HG02852 (cell line): ENCODE data around the gene PCGF2.

ENCODE experiments used
- ATAC-seq: cut with Tn5 transposase; IDR thresholded peaks from one replicate; pipeline ENCODE4 v1.9.1; 2021; ENCODE audit warnings: mild to moderate bottlenecking, moderate library complexity; ENCODE audit not compliant: unreplicated experiment

The PCGF2 gene

DNA sequence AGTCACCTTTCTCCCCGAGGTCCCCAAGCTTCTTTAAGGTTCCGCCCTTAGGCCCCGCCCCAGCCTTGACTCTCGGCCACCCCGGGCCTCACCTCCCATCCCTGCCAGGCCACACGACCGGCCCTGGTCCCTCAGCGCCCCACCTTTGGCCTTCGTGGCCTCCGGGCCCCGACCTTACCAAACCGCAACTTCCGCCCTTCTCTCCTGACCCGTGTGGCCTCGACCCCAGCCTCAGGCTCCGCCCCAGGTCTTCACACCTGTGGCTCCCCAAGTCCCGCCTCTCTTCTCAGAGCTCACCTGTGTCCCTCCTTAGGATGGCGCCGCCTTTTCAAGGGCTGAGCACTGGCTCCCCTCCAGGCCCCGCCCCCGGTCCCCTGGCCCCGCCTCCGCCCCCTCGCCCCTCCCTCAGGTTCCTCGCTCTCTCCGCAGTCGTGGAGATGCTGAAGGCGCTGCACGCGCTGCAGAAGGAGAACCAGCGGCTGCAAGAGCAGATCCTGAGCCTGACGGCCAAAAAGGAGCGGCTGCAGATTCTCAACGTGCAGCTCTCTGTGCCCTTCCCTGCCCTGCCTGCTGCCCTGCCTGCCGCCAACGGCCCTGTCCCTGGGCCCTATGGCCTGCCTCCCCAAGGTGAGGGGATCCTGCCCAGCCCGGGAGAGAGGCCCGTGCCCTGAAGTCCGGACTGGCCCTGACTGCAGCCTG is 28.0 kb downstream of the PCGF2 start:
- ATAC-seq: no peak

GRCh38 chr17:38719289-38719942 is 28.7 kb downstream of the PCGF2 start:
- no peak for ATAC-seq

- no peak for ATAC-seq
Observed at GRCh38 chr17:38717139-38717745, 30.9 kb downstream of the PCGF2 start.

DNA sequence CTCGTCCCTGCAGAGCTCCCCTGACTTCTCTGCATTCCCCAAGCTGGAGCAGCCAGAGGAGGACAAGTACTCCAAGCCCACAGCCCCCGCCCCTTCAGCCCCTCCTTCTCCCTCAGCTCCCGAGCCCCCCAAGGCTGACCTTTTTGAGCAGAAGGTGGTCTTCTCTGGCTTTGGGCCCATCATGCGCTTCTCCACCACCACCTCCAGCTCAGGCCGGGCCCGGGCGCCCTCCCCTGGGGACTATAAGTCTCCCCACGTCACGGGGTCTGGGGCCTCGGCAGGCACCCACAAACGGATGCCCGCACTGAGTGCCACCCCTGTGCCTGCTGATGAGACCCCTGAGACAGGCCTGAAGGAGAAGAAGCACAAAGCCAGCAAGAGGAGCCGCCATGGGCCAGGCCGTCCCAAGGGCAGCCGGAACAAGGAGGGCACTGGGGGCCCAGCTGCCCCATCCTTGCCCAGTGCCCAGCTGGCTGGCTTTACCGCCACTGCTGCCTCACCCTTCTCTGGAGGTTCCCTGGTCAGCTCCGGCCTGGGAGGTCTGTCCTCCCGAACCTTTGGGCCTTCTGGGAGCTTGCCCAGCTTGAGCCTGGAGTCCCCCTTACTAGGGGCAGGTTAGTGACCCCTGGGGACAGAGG is 31.6 kb downstream of the PCGF2 start:
- no peak for ATAC-seq

- ATAC-seq: no peak
Observed at GRCh38 chr17:38715216-38715943, 32.8 kb downstream of the PCGF2 start.

GRCh38 chr17:38713456-38714075 is 34.6 kb downstream of the PCGF2 start:
- ATAC-seq: no peak

- no peak for ATAC-seq
Observed at GRCh38 chr17:38712593-38712992, 35.5 kb downstream of the PCGF2 start.

DNA sequence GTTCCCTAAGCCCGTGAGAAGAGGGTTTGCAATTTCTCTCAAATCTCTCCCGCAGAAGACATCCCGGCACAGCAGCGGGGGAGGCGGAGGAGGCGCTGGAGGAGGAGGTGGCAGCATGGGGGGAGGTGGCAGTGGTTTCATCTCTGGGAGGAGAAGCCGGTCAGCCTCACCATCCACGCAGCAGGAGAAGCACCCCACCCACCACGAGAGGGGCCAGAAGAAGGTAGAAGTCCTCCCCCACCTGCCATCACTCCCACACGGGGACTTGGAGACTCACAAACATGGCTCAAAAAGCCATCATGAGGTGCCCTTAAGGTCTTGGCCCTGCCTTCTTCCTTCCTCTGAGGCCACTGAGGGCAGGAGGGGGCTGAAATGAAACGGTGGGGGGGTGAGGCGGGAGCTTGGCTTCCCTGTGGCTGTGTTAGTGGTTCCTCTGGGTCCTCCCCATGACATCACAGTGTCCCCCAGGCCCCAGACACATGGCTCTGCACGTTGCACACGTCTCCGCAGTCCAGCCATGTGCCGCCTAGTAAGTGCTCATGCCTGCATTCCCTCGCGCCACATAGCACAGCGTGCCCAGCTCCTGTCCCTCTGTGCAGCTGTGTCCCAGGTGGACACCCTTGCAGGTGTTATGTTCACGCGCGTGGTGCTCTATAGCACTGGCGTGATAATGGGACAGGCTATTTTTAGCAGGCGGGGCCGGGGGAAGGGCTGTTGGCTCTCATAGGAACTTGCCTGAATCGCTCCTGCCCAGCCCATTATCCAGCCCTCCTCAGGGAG is 36.2 kb downstream of the PCGF2 start:
- ATAC-seq: no peak

GRCh38 chr17:38710985-38711384 is 37.2 kb downstream of the PCGF2 start:
- no peak for ATAC-seq

- no peak for ATAC-seq
Observed at GRCh38 chr17:38710604-38710962, 37.6 kb downstream of the PCGF2 start.

GRCh38 chr17:38709864-38710603 is 38.1 kb downstream of the PCGF2 start:
- no peak for ATAC-seq

DNA sequence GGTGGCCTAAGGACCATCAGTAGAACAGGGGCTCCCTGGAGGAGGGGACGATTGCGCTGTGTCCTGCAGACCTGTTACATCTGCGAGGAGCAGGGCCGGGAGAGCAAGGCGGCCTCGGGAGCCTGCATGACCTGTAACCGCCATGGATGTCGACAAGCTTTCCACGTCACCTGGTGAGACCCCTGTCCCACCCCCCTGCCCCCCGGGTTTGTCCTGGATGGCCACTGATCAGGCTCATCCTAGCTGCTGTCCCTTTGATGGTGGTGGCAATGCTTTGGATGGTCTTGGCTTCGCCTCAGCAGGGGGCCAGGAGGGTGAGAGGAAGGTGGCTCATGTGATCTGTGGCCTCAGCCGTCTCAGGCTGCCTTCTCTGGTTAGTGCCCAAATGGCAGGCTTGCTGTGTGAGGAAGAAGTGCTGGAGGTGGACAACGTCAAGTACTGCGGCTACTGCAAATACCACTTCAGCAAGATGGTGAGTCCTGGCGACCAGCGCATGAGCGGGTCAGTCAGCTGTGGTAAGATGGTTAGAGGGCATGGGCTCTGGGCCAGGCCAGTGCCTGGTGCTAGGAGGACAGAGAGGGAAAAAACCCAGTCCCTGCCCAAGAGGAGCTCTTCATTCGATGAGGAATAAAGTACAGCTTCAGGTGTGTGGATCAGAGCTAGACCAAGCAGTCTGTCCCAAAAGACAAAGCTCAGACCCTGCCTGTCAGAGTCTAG is 38.9 kb downstream of the PCGF2 start:
- no peak for ATAC-seq

DNA sequence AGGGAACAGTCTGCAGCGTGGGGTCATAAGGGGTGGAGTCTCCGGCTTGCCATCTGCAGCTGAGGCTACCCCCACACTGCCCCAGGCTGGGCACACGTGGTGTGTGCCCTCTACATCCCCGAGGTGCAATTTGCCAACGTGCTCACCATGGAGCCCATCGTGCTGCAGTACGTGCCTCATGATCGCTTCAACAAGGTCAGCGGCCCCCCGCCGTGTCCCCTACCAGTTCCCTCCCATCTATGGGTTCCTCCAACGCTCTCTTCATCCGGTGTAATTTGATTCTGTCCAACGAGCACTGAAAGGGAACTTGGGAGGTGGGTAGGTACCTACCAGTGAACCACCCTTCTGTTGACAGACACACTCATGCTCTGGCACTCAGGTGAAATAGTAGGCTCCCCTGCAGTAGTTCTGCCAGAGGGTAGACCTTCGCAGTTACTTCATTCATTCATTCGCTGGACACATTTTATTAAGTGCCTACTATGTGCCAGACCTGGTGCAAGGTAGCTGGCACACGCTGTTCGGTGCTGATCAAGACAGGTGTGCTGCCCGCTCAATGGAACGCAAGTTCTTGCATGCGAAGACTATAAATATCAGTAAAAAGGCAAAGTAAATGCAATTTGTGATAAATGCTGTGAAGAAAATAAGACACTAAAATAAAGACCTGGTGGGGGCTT is 40.3 kb downstream of the PCGF2 start:
- ATAC-seq: no peak

- ATAC-seq: no peak
Observed at GRCh38 chr17:38706505-38707216, 41.5 kb downstream of the PCGF2 start.

DNA sequence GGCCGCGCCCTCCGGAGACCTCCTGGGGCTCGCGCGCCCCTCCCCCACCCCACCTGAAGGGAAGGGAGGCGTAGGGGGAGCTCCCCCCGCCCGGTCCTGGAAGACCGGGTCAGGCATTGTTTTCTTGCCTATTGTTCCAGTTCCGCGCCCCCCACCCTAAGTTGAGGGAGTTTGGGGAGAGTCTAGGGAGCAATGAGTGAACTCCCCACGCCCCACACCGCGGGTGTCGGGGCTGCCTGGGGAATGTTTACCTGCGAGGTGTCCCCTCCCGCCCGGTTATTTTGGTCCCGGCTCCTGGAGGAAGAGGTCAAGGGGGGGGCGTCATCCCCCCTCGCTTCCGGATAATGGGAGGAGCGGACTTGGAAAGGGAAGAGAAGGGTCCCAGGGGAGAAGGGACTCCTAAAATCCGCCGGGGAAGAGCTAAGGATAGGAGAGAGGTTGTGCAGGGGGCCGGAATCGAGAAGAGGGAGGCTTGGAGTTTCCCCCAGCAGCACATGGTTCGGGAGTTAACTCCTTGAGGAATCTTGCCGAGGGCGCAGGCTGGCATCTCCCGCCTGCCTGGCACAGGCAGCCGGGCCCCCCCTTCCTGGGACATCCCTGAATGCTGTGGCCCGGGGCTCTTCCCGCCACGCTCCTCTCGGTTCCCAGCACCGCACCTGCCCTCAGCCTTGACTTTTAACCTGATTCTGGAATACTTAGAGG is 42.2 kb downstream of the PCGF2 start:
- ATAC-seq: no peak

DNA sequence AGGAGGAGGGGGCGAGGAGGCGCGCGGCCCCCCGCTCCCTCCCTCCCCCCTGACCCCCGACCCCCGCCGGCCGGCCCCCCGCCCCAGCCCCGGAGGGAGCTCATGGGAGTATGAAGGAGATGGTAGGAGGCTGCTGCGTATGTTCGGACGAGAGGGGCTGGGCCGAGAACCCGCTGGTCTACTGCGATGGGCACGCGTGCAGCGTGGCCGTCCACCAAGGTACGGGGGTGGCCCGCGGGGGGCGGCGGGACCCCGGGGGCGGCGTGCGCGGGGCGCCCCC is 42.7 kb downstream of the PCGF2 start:
- ATAC-seq: no peak
